Measurements from ENCODE around the gene FOXP4.

FOXP4 gene

DNA sequence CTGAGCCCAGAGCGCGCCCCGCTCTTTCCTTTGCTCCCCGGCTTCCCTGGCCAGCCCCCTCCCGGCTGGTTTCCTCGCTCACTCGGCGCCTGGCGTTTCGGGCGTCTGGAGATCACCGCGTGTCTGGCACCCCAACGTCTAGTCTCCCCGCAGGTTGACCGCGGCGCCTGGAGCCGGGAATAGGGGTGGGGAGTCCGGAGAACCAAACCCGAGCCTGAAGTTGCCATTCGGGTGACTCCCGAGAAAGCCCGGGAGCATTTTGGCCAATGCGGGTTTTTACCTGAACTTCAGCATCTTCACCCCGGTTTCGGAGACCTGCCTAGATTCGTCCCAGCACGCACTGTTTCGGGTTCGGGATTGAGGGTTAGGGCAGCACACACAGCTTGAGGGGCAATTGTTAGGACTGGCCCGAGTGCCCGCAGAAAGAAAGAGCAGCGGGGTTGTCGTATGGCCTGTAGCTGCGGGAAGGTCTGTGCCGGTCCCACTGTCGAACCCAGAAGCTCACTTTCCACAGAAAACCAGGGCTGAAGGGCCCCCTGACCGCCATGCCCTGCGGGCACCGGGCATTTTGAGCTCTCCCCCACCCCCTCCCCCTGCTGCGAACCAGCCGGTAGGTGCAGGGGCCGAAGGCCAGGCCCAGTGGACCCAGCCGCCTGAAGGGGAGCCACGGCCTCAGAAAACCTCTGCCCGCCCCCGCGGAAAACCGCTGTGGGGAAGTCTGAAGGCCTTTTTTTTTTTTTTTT lies 2.1 kb downstream of the FOXP4 start:
- FAIRE-seq: no peak

DNA sequence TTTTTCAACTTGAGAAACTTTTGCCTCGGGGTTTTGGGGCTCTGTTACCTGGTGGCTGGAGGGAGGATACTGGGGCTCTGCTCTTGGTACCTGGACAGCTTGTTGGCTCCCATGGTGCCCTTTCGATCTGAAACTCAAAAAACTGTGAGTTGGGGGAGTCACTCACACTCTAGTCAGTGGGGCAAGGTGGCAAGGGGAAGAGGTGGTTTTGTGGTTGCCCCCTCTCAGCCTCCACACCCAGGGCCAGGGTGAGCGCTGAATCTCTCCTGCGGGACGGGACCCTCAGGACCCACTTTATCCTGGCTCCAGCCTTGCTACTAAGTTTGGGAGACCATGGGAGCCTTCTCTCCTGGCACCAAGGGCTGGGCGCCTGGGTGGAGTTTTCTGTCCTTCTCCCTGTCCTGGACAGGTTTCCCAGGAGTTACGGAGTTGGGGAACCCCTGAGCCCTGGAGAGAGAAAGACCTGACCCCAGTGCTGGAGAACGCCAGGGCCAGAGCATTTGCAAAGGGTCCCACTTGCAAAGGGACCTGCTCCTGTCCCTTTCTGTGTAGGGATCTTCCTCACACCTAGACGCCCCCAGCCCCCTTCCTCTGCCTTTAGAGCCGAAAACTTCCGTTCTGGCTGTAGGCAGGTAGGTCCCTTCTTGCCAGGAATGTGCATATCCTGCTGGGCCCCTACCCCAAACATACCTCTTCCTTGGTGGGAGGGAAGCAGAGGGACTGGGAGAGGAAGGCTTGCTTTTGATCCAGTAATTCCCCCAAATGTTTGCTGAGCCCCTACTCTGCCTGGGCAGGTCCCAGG lies 2.9 kb downstream of the FOXP4 start:
- FAIRE-seq: no peak

DNA sequence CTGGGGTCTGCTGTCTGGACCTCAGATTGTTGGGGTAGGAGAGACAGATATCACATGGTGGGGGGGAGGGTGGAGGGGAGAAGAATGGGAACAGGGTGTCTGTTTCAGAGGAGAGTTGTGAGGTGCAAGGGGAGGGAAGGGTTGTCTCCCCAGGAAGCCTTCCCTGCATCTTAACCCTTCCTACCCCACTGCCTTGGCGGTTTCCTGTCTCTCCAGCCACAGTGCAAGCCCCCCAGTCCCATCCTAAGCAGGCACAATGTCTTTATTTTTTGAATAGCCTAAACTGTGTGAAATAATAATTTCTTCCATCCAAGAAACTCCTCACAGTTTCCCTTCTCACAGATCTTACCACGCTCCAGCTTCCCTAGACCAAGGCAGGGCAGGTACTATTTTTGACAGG lies 3.5 kb downstream of the FOXP4 start:
- FAIRE-seq: no peak

DNA sequence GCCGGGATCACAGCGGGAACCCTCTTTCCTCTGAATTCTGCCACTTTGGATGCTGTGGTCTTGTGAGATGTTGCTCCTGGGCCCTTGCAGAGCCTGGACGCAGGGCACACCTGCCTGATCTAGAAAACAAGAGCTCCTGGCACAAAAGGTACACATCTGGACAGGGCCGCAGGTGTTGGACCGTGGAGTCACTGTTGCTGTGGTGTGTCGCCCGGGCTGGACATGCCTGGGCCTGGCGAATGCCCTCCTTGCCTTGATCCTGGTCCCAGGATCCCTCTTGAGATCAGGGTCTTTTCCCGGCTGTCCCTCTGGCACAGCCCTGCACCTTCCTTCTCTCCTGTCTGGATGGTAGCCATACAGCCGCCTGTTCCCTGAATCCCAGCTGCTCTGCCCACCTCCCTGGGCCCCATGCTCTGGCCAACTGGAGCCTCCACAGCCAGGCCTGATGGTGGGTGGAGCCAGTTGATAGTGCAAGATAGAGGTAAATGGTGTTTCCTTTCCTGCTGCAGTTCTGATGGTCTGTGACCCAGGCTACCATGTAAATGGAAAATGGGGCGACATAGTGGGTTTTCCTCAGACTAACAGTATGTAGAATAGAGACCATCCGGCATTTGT lies 5.0 kb downstream of the FOXP4 start:
- no peak for FAIRE-seq

DNA sequence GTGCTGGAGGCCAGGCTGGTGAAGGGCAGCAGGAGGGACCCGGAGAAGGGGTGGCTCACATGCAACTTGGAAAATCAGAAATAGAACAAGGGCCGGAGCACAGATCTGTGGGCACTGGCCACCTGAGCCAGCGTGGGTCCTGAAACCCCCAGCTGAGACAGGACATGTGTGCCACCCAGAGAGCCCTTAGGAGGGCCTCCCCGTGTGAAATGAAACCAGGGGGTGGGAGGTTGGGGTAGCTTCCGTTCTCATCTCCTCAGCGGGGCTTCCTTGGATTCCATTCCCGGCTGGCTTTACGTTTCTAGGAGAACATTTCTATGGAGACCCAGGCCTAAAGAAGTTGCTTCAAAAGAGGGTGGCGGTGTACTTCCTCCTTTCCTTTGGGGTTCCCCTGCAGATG lies 5.7 kb downstream of the FOXP4 start:
- FAIRE-seq: no peak

DNA sequence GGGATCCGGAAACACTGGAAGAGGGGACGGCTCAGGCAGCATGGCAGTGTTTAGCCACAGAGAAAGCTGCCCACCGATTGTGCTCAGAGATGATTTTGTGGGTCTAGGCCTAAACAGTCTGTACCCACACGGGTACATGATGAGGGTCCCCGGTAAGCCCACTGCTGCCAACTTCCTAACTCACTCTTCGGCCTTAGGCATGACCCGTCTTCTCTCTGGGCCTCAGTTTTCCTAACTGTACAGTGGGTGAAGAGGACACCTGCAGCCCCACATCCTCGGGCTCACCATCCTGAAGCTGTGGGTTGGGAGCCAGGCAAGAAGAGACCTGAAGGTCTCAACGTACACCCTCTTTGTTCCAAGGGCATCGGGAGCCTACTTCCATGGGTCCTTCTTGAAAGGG lies 6.5 kb downstream of the FOXP4 start:
- no peak for FAIRE-seq

DNA sequence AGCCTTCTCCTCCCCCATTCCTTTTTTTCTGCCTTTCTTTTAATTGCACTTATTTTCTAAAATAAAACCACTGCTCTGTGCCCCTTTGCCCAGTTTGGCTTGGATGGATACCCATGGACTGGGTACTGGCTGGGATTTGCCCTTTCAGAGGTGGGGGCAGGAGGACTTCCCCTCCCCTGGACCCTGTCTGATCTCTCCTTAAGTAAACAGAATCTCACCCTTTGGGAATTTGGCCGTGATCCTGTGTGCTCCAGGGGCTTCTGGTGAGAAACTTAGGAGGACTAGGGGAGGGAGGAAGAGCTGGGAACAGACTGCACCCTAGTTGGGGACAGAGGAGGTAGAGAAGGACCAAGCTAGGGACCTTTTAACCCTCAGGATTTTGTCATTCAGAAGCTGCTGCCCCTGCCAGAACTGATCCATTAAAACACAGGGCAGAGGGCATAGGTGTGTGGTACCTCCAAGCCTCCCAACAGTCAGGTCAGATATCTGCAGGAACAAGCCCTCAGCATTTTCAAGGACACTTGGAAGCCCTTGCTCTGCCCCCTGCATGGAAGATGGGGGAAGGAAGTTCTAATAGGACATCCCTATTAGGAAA lies 7.3 kb downstream of the FOXP4 start:
- no peak for FAIRE-seq

DNA sequence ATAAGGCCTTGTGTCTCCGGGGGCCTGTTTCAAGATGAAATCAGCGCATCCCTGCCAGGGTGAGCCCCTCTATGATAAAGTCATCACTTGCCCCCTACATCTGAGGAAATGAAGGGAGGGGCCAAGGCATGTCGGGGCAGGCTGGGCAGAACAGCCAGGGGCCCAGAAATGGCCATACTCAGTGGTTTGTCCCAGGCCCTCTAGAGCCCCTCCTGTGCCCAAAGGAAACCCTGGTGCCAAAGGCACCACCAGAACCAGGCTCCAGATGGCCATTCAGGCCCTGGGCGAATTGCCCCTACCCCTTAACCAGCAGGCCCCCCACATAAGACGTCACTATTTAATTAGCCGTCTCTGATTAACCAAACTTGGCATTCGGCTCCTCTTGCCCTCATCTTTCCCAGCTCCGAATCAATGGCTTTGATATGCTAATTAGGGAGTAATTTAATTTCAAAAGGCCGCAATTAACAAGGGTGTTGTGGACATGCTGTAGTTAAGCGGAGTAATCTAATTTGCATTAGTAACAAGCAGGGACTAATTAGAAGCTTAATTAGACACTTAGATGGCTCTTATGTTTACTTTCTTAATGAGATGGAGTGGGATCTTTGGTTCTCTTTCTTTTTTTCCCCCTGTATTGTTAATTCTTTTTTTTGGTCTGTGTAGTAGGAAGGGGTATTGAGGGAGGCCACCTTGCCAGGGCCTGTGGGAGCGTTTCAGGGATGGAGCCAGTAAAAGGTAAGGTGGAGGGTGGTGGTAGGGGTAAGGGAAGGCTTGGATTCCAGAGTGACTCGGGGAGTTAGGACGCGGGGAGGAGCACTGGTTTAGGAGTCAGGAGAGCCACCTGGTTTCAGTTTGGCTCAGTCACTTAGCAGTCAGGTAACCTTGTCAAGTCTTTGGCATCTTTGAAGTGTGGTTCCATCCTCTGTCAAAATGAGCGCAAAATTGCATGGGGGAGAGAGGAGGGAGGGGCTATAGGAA lies 9.4 kb downstream of the FOXP4 start:
- FAIRE-seq: no peak

DNA sequence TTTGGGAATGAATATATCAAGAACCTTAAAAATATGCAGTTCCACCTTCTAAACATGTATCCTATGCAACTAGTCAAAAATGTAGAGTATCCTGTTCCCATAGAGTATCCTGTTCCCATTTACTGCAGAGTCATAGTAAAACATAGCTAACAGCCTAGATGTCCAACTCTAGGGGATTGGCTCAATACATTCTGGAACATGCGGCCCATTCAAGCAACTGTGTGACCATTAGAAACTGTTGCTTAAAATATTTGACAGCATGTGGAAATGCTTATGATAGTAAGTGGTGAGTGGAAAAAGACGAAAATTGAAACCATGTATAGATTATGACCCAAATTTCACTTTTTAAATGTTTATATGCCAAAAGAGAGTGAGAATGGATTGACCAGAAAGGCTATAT lies 11.2 kb downstream of the FOXP4 start:
- no peak for FAIRE-seq

DNA sequence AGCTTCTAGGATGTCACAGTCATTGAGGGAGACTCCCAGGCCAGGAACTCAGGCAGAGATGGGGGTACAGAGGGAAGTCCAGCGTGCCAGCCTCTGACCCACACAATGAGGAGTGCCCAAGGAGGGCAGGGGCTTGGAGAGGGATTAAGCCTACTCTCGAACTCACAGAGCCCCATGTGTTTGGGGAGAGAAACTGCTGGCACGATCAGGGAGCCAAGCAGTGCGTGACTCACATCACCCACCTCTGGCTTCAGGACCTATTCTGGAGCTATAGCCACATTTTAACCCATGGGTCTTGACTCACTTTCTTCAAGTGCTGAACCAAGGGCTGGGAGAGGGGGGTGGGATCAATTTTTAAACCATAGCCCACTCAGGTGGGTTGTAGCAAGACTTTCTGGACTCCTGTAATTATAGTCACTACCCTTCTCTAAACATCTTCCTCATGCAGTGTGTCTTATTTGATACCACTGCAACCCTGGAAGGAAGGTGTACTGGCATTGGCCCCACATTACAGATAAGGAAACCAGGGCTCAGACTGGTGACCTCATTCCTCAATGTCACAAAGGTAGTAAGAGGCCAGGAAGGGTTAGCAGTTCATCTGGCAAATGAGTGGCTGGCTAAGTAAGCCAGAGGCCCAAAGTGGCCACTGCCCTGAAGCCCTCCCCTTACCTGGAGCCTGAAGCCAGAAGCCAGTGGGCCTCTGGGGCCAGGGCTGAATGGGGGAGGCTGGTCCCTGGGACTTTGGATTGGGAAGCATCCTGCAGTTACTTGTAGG lies 12.0 kb downstream of the FOXP4 start:
- FAIRE-seq: no peak

DNA sequence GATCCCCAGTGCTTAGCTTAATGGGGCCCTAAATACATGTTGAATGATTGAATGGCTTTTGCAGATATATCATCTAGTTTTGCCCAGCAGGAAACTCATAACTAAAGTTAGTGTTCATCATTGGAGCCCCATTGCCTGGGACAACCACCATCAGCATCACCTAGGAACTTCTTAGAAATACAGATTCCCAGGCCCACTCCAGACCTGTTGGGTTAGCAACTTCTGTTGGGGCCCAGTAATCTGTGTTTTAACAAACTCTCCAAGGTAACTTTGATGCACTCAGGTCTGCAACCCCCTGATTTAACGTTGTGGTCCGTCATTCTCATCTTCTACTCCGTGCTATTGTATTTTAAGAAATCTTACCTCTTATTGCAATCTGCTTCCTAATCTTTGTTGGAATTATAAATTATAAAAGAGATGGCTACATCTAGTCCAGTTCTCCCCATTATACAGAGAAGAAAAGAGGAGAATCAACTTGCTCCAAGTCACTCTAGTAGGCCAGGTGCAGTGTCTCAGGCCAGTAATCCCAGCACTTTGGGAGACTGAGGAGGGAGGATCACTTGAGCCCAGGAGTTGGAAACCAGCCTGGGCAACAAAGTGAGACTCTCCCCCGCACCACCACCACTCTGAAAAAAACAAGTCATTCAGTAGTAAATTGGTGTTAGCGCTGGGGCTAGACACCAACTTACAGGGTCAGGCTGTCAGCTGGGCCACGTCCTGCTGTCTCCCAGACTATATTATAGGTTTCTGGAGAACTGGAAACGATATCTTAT lies 13.7 kb downstream of the FOXP4 start:
- no peak for FAIRE-seq

DNA sequence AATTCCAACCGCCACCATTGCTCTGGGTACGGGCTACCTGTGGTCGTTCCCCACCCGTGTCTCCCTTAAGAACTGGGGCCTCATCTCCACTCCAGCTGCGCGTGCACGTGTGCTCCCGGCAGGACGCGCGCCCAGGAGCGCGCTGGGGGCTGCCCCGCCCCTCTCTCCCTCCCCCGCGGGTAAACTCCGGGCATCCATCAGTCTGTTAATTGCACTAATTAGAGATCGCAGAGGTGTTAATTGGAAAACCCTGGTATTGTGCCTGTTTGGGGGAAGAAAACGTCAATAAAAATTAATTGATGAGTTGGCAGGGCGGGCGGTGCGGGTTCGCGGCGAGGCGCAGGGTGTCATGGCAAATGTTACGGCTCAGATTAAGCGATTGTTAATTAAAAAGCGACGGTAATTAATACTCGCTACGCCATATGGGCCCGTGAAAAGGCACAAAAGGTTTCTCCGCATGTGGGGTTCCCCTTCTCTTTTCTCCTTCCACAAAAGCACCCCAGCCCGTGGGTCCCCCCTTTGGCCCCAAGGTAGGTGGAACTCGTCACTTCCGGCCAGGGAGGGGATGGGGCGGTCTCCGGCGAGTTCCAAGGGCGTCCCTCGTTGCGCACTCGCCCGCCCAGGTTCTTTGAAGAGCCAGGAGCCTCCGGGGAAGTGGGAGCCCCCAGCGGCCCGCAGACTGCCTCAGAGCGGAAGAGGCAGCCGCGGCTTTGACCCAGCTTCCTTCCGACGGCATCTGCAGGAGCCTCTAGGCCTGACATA lies 14.4 kb downstream of the FOXP4 start:
- FAIRE-seq: no peak

DNA sequence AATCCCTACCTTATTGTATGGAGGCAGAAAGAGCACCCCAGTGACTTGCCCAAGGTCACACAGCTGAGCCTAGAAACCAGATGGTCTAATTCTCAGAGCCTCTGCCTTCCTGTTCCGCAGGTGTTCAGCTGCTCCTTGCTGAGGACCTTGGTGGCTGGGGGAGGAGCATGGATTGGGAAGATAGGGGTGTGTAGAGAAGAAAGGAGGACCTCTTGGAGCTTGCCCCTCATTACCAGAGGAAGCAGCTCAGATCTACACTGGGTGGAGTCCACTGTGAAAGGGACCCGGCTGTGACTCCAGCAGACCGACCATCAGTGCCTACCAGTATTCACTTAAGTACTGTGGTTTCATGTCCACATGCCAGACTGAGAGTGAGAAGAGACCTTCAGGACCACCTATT lies 15.2 kb downstream of the FOXP4 start:
- FAIRE-seq: no peak

DNA sequence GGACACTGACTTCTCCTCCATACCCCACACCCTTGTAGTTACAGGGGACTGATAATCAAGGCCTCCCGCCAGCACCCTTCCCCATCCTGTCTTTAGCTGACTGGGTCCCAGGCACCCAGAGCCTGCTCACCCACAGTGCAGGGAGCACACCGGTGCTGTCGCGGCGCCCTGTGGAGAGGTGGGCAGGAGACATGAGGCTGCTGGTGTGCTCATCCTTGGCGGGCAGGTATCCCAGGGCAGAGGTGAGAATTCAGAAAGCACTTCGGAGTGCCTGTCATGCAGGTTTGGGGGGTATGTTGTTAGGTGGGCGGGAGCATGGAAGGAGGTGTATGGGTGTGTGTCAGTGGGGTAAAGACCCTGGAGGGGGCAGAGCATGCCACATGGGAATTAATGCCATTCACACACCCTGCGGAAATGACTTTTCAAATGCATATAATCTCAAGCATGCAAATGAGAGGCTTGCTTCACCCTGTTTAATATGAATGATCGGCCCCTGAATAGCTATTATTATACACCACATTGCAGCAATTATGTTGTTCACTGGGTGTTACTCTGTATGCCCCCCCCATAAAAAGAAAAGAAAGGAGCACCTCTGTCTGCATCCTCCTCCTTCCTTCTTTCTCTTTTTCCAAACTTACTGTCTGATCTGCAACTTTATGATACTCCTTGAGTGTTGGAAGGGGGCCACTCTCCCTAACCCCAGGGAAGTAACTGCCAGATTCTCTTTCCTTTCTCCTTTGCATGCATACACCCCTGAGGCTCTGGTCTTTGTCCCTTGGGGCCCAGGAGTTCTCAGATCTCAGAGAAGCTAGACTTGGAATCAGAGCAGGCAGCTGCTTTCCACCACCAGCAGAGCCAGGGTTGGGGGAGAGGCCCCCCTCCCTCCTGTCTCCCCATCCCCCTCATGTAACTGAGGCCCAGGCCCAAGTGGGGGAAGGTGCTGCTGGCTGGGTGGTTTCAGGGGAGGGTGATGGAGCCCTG lies 16.0 kb downstream of the FOXP4 start:
- no peak for FAIRE-seq

DNA sequence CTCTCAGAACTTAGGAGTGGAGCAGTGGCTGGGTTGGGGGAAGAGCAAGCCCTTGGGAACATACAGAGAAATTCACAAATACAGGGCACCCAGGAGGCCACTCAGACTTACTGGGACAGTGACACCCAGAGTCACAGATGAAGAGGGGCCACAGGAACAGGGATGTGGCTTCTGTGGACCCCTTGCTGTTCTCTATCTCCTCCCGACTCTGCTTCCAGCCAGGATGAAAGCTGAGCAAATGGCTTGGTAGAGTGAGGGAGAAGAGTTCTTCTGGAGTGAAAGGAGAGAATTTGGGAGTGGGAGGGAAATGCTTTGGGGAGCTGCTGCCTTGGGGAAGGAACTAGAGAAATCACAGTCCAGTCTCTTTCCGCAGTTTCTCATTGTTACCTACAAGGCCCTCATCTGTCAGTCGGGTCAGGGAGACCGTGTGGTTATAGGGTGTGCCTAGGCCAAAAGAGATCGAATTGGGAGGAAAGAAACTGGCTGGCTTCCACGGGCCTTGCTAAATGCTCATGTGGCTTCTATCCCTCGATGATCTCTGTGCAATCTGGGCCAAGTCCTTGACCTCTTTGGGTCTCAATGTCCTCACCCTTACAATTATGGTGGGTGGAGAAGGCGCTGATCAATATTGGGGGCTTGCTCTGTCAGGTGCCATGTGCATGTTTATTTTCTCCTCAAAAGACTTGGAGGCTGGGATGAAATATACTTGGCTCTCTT lies 17.0 kb downstream of the FOXP4 start:
- FAIRE-seq: no peak

DNA sequence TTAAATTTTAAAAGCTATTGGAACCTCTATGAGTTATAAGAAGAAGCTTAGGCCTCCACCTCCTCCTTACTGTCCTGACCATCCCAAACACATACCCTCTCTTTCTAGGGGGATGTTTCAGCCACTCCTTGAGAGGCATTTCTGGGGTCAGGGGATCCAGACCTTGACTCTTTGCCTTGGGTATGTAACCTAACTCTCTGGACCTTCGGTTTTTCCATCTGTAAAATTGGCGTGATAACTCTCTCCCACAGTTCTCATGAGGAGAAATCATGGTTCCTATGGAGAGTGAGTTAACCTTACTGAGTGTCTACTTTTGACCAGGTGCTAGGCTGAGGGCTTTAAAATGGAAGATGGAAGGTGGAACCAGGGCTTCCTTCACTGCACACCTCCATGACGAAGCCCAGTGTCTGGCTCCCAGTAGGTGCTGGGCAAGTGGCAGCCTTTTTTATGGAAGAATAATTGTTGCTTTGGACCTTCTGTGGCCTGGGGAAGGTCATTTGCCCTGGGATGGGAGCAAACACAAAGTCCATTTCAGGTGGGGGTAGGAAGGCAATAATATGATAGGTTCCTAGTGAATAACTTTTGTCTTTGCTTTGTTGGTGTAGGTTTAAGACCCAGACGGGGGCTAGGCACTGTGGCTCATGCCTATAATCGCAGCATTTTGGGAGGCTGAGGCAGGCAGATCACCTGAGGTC lies 18.4 kb downstream of the FOXP4 start:
- no peak for FAIRE-seq

DNA sequence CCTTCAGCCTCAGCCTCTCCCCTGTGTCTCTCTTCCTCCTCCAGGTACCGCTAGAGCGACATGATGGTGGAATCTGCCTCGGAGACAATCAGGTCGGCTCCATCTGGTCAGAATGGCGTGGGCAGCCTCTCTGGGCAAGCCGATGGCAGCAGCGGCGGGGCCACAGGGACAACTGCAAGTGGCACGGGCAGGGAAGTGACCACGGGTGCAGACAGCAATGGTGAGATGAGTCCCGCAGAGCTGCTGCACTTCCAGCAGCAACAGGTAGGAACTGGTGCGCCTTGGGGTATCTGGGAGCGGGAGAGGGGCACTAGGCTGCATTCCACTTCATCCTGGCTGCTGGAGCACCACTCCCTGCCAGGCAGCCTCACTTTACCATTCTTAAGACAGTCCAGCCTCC lies 19.5 kb downstream of the FOXP4 start:
- FAIRE-seq: no peak

Measured in colon (tissue), 2 donors.